ENCODE measurements around the gene HSPG2. TPM values are rescaled to one million over a fixed set of nuclear protein-coding genes. Genes with fewer than 3 reads are reported as not detected.
A peak's percentile ranks its signal among the peaks of the same experiment; 100 is the strongest.

Gene HSPG2
- total and polyA plus RNA-seq, 9 of the 15 experiments (the other 6 are each of a cell fraction or from before 2014, with no cell fraction given) = 0.14 to 160 (median 15.7) TPM

GRCh38 chr1:21783679-21784603 lies 153.2 kb downstream of the HSPG2 start (continued):
- TF ChIP-seq PTRF (tag; IDR thresholded peaks at IDR 0.05) = no peak
- TF ChIP-seq DLX4 (CRISPR knock-in tag; IDR thresholded peaks at IDR 0.05) = no peak
- TF ChIP-seq, protein P1, sequence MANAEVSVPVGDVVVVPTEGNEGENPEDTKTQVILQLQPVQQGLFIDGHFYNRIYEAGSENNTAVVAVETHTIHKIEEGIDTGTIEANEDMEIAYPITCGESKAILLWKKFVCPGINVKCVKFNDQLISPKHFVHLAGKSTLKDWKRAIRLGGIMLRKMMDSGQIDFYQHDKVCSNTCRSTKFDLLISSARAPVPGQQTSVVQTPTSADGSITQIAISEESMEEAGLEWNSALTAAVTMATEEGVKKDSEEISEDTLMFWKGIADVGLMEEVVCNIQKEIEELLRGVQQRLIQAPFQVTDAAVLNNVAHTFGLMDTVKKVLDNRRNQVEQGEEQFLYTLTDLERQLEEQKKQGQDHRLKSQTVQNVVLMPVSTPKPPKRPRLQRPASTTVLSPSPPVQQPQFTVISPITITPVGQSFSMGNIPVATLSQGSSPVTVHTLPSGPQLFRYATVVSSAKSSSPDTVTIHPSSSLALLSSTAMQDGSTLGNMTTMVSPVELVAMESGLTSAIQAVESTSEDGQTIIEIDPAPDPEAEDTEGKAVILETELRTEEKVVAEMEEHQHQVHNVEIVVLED (CRISPR knock-in tag; IDR thresholded peaks at IDR 0.05) = peak; percentile 62; the same call in 1 of the 2 replicates
- no peak; a peak in 2 of 4 replicates for TF ChIP-seq NRF1 (conservative IDR thresholded peaks at IDR 0.05 in 1 of 2, IDR thresholded peaks at IDR 0.05 in 1 of 2)
- TF ChIP-seq, protein P2, sequence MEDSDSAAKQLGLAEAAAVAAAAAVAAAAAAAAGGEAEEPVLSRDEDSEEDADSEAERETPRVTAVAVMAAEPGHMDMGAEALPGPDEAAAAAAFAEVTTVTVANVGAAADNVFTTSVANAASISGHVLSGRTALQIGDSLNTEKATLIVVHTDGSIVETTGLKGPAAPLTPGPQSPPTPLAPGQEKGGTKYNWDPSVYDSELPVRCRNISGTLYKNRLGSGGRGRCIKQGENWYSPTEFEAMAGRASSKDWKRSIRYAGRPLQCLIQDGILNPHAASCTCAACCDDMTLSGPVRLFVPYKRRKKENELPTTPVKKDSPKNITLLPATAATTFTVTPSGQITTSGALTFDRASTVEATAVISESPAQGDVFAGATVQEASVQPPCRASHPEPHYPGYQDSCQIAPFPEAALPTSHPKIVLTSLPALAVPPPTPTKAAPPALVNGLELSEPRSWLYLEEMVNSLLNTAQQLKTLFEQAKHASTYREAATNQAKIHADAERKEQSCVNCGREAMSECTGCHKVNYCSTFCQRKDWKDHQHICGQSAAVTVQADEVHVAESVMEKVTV (CRISPR knock-in tag; IDR thresholded peaks at IDR 0.05) = 0 out of 2 replicates have a peak, but pooled peaks have one; percentile 9
- TF ChIP-seq MYBL2 (IDR thresholded peaks at IDR 0.05; ENCODE audit: low read depth) = peak; percentile 9; the same call in 1 of the 2 replicates
- TF ChIP-seq MYBL2 (CRISPR knock-in tag; IDR thresholded peaks at IDR 0.05; ENCODE audit: borderline replicate concordance) = no peak
- TF ChIP-seq ZNF584 (CRISPR knock-in tag; IDR thresholded peaks at IDR 0.05; ENCODE audit: low read depth) = peak; percentile 84
- peak; percentile 76; the same call in 1 of the 2 replicates for TF ChIP-seq LARP7 (IDR thresholded peaks at IDR 0.05)
- TF ChIP-seq CREB3 (tag; conservative IDR thresholded peaks at IDR 0.05; ENCODE audit: low read depth) = 0 out of 2 replicates have a peak, but pooled peaks have one; percentile 46
- TF ChIP-seq KDM1A (IDR thresholded peaks at IDR 0.05) = peak; percentile 73 to 77
- TF ChIP-seq RUNX1 (IDR thresholded peaks at IDR 0.05; ENCODE audit: low read depth) = 0 out of 2 replicates have a peak, but pooled peaks have one; percentile 51
- no peak for TF ChIP-seq GATAD2A (IDR thresholded peaks at IDR 0.05)
- TF ChIP-seq HDAC2 (IDR thresholded peaks at IDR 0.05) = peak; percentile 2; the same call in 1 of the 2 replicates
- TF ChIP-seq, protein P3, sequence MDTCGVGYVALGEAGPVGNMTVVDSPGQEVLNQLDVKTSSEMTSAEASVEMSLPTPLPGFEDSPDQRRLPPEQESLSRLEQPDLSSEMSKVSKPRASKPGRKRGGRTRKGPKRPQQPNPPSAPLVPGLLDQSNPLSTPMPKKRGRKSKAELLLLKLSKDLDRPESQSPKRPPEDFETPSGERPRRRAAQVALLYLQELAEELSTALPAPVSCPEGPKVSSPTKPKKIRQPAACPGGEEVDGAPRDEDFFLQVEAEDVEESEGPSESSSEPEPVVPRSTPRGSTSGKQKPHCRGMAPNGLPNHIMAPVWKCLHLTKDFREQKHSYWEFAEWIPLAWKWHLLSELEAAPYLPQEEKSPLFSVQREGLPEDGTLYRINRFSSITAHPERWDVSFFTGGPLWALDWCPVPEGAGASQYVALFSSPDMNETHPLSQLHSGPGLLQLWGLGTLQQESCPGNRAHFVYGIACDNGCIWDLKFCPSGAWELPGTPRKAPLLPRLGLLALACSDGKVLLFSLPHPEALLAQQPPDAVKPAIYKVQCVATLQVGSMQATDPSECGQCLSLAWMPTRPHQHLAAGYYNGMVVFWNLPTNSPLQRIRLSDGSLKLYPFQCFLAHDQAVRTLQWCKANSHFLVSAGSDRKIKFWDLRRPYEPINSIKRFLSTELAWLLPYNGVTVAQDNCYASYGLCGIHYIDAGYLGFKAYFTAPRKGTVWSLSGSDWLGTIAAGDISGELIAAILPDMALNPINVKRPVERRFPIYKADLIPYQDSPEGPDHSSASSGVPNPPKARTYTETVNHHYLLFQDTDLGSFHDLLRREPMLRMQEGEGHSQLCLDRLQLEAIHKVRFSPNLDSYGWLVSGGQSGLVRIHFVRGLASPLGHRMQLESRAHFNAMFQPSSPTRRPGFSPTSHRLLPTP (IDR thresholded peaks at IDR 0.05; ENCODE audit: borderline replicate concordance, extremely low read depth, insufficient read length) = peak; percentile 60
- no peak; the same call in 1 of the 2 replicates for TF ChIP-seq JUN (IDR thresholded peaks at IDR 0.05; ENCODE audit: borderline replicate concordance, low read depth, low read length)
- 0 out of 2 replicates have a peak, but pooled peaks have one; percentile 12 for TF ChIP-seq JUN (CRISPR knock-in tag; IDR thresholded peaks at IDR 0.05; ENCODE audit: borderline replicate concordance)
- peak; percentile 69 for TF ChIP-seq TOE1 (IDR thresholded peaks at IDR 0.05; ENCODE audit: borderline replicate concordance)
- no peak for TF ChIP-seq TOE1 (CRISPR knock-in tag; IDR thresholded peaks at IDR 0.05; ENCODE audit: borderline replicate concordance, low read depth)
